HG02970 (cell line): ENCODE data around the gene EBF4.

Source experiments
- ATAC-seq: cut with Tn5 transposase; IDR thresholded peaks from one replicate; pipeline ENCODE4 v1.9.1; 2021; ENCODE audit warnings: mild to moderate bottlenecking, moderate library complexity, moderate number of reproducible peaks; ENCODE audit not compliant: unreplicated experiment, low FRiP score

The EBF4 gene

GRCh38 chr20:2778602-2779321 is 86.2 kb downstream of the EBF4 start:
- no peak for ATAC-seq

GRCh38 chr20:2780948-2781347 is 88.4 kb downstream of the EBF4 start:
- ATAC-seq: no peak

- ATAC-seq: no peak
Observed at GRCh38 chr20:2783908-2784566, 91.5 kb downstream of the EBF4 start.

GRCh38 chr20:2793471-2793870 is 100.9 kb downstream of the EBF4 start:
- no peak for ATAC-seq

- no peak for ATAC-seq
Observed at GRCh38 chr20:2794202-2794748, 101.7 kb downstream of the EBF4 start.

GRCh38 chr20:2794866-2795447 is 102.4 kb downstream of the EBF4 start:
- no peak for ATAC-seq

GRCh38 chr20:2795451-2795850 is 102.9 kb downstream of the EBF4 start:
- no peak for ATAC-seq

- no peak for ATAC-seq
Observed at GRCh38 chr20:2796011-2796660, 103.6 kb downstream of the EBF4 start.

GRCh38 chr20:2797136-2797983 is 104.8 kb downstream of the EBF4 start:
- ATAC-seq: no peak

GRCh38 chr20:2798095-2798805 is 105.7 kb downstream of the EBF4 start:
- no peak for ATAC-seq

GRCh38 chr20:2798814-2799213 is 106.2 kb downstream of the EBF4 start:
- no peak for ATAC-seq

- no peak for ATAC-seq
Observed at GRCh38 chr20:2799271-2799670, 106.7 kb downstream of the EBF4 start.

- no peak for ATAC-seq
Observed at GRCh38 chr20:2799688-2800520, 107.3 kb downstream of the EBF4 start.

- ATAC-seq: no peak
Observed at GRCh38 chr20:2800521-2801285, 108.1 kb downstream of the EBF4 start, which contains the start of gene CPXM1. TSS of gene CPXM1 (minus strand) at chr20:2800627. CDS start at chr20:2800572, 55 bp downstream.

GRCh38 chr20:2801286-2801728 is 108.7 kb downstream of the EBF4 start:
- no peak for ATAC-seq

GRCh38 chr20:2804041-2804828 is 111.7 kb downstream of the EBF4 start:
- ATAC-seq: no peak
